Upper lobe of left lung (tissue), 4 donors: Measurements from ENCODE around the gene TPH2.

Source experiments
- CTCF ChIP-seq, 6 experiments: fragments of 450-650 bp in 4 of 6; fragments of 200-600 bp in 2 of 6; sonication (generic) in 2 of 6; IDR thresholded peaks; one replicate each; pipeline ENCODE4 v1.5.1; 2016 to 2019; ENCODE audit warnings: antibody characterized with exemption in 6 of 6
- POLR2A ChIP-seq, 4 donors: fragments of 450-650 bp; IDR thresholded peaks; one replicate each; pipeline ENCODE4 v1.5.1; 2016 to 2017; ENCODE audit warnings: antibody characterized with exemption in 4 of 4, mild to moderate bottlenecking in 2 of 4

GRCh38 chr12:71941174-71941573, 2.5 kb downstream of the TPH2 start:
- no peak for TF ChIP-seq CTCF (IDR thresholded peaks at IDR 0.05)
- no peak for TF ChIP-seq POLR2A (IDR thresholded peaks at IDR 0.05)
